H1 (cell line): ENCODE data around the gene ENO3. TPM values are rescaled to one million over a fixed set of nuclear protein-coding genes. Genes with fewer than 3 reads are reported as not detected.
A peak's percentile ranks its signal among the peaks of the same experiment; 100 is the strongest.

ENCODE experiments used
- EZH2 ChIP-seq: fragments of 200-600 bp; sonication (generic); IDR thresholded peaks from 2 replicates; pipeline ENCODE4 v1.7.1; 2012; ENCODE audit warnings: low read depth, mild to moderate bottlenecking, moderate library complexity, low read length, inconsistent platforms; ENCODE audit not compliant: severe bottlenecking
- PHF8 ChIP-seq: fragments of 200-600 bp; sonication (generic); conservative IDR thresholded peaks from 2 replicates; pipeline ENCODE4 v1.7.1; 2012; ENCODE audit warnings: low read depth, mild to moderate bottlenecking, inconsistent platforms, low read length, moderate library complexity
- SIN3A ChIP-seq, 2 experiments: IDR thresholded peaks in 1 of 2; conservative IDR thresholded peaks in 1 of 2; 2 replicates each; pipeline ENCODE4 v1.6.1; 2011 to 2012; ENCODE audit warnings: low read length in 2 of 2, improper control_type of control experiment in 1 of 2, low read depth in 1 of 2, mild to moderate bottlenecking in 1 of 2
- polyA plus RNA-seq, 7 experiments: library from polyadenylated mRNA; depleted of rRNA in 3 of 7; stranded (reverse) in 5 of 7; unstranded in 2 of 7; fragments of >200 nt in 5 of 7; fragments of 200-250 nt in 2 of 7; gene quantifications; 1 replicate in 5 of 7; 2 replicates in 1 of 7; 4 replicates in 1 of 7; pipeline versions ENCODE4 v1.2.1 to v1.2.3, GENCODE V29; 2011 to 2013; ENCODE audit warnings: missing spikeins in 2 of 7, mixed read lengths in 2 of 7
- total RNA-seq: library from RNA; stranded (reverse); fragmentation: NEBNext Ultra II Directional; extraction: Animal tissue kit (Norgen Biotek cat#: 25700); gene quantifications from 2 replicates; pipeline ENCODE4 v1.2.1, GENCODE V29; 2021

ENO3 gene
- total and polyA plus RNA-seq, 2 of the 8 experiments (the other 6 are each of a cell fraction or from before 2014, with no cell fraction given), result 25.0 to 25.7 TPM

- TF ChIP-seq EZH2 (no peak), SIN3A (conservative IDR thresholded peaks at IDR 0.05 in 1 of 2, IDR thresholded peaks at IDR 0.05 in 1 of 2; ENCODE audit: low read depth in 1 of 2, low read length in 2 of 2) (peak in 1 of 2 experiments; percentile 81; a peak in 1 of 4 replicates), PHF8 (no peak)
These were observed 5.6 kb upstream of the ENO3 start (continued) for GRCh38 chr17:4945176-4945943.
